ENCODE measurements around the gene CFAP77. TPM values are rescaled to one million over a fixed set of nuclear protein-coding genes. Genes with fewer than 3 reads are reported as not detected.

The CFAP77 gene
- 0.08 TPM in 1 of 2 replicates, not detected in the other for total RNA-seq

DNA sequence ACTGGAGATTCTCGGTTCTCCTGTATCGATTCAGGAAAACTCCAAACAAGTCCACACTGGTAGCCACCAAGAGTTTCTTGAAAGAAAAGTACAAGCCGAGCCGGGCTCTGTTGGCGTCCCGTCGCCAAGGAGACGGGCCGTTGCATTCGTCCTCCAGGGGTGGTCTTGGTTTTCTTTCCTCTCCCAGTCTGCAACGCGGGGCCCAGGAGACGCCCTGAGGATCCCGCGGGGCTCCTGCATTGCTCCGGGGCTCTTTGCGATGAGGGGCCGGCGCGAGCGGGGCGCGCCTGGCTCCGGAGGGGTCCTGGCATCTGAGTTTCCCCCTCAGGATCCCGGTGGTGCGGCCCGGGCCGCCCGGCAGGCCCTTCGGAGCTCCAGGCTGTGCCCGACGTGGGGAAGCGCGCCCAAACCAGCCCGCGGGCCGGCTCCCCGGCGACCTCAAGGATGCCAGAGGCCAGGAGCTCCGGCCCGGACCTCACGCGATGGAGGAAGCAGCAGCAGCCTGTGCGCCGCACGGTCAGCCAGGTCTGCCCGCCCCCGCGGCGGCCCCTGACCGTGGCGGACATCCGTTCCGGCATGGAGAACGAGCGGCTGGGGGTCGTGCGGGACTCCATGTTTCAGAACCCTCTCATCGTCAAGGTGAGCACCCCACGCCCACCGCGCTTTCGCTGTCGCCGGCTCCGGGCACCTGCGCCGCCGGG lies at the start of gene CFAP77:
Gene CFAP77, plus strand, starts transcription at position 384 of the 701 bp plus-strand sequence. Its CDS starts 61 bp downstream, at position 445.

DNA sequence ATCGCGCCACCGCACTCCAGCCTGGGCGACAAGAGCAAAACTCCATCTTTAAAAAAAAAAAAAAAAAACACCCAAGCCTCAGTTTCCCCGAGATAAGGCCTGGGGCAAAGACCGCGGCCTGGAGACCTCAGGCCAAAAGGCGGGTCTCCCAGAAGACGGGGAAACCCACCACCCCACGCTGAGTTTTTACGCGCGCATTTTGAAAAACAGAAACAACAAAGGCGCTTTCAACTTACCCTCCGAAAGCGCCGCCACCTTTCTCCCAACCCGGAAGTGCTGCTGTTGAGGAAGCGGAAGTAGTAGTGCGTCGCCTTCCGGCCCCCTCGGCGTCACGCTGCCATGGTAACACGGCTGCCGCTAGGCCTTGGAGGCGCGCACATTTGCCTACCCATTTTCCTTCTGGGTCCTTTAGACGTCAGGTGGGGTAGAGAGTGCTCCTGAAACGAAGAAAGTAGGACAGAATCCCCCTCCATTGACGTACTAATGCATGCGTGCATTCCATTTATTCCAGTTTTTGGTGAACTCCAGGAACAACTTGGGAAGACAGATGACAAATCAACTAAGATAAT lies 3.4 kb upstream of the CFAP77 start, which contains the start of gene TTF1:
Gene TTF1, minus strand, starts transcription at position 287 of the 569 bp plus-strand sequence. CDS start 4,019 bp downstream, outside the sequence.

DNA sequence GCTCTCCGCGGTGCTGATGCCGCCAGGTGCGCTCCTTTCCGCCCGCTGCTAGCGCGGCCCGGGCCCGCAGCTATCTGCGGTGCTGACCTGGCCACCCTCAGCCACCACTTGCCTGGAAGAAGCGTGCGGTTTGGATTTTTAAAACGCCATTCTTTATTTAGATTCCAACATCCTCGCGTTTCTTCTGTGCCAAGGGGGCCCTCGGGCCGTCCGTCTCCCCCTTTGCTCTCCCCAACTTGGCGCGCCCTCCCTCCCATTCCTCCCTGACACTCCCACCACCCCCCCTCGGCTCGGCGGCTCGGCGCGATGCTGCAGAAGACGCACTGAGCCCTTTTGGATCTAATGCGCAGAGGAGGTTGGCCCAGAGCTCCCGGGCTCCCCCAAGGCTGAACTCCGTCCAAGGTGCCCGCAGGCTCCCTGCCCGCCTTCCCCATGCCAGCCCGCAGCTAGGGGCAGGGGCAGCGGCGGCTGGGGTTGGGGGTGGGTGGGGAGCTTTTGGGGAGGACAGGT lies 172.3 kb downstream of the CFAP77 start, which contains the start of gene BARHL1:
Gene BARHL1, plus strand, starts transcription at position 331 of the 510 bp plus-strand sequence. CDS start 192 bp downstream, outside the sequence.

Other genes with a start within 250 kb of the CFAP77 start
- gene NTNG2, start 248.2 kb upstream of the CFAP77 start, total RNA-seq, result 0.91 and 1.3 TPM in 2 replicates
- 32.7 TPM in 2 replicates for gene SETX, start 55.2 kb upstream of the CFAP77 start, total RNA-seq
- gene TTF1, start 3.4 kb upstream of the CFAP77 start, total RNA-seq, result 7.8 and 13.8 TPM in 2 replicates
- gene BARHL1, start 172.4 kb downstream of the CFAP77 start, total RNA-seq, result not detected in 2 replicates